Fibroblast of pulmonary artery (primary cell): ENCODE data around the gene HOXD12.

ENCODE experiments used
- DNase-seq: peaks from one replicate; pipeline ENCODE4 v3.0.0-alpha.2; 2010; ENCODE audit warnings: low read depth
- H3K4me3 ChIP-seq: replicated peaks from 2 replicates; pipeline ENCODE4 v1.5.1; 2011; ENCODE audit warnings: low read depth, mild to moderate bottlenecking, control low read depth, low read length, moderate library complexity
- TF ChIP-seq, protein P1 (sequence below): IDR thresholded peaks from 2 replicates; pipeline ENCODE4 v1.5.1; 2011; ENCODE audit warnings: mild to moderate bottlenecking, control low read depth, low read length, inconsistent platforms; ENCODE audit errors: missing control alignments

HOXD12 gene

DNA sequence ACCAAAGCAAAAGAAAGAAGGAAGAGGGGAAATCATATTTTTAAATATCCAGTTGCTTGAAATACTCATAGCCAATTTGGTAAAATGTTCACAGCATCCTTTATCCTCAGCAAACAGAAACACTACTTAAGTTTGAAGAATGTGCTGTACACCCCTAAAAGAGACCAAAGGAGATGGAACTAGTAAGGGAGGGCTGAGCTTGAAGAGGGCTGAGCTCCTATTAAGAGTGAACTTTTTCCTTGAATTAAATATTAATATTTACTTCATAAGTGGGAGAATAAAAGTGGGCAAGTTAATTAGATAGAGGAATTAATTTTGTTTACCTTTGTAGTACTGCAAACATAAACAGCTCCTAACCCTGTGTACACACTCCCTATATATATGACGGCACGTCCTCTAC, 22.8 kb upstream of the HOXD12 start:
- H3K4me3 ChIP-seq: no peak overlapping the region
- no peak for DNase-seq
- TF ChIP-seq, protein P1, sequence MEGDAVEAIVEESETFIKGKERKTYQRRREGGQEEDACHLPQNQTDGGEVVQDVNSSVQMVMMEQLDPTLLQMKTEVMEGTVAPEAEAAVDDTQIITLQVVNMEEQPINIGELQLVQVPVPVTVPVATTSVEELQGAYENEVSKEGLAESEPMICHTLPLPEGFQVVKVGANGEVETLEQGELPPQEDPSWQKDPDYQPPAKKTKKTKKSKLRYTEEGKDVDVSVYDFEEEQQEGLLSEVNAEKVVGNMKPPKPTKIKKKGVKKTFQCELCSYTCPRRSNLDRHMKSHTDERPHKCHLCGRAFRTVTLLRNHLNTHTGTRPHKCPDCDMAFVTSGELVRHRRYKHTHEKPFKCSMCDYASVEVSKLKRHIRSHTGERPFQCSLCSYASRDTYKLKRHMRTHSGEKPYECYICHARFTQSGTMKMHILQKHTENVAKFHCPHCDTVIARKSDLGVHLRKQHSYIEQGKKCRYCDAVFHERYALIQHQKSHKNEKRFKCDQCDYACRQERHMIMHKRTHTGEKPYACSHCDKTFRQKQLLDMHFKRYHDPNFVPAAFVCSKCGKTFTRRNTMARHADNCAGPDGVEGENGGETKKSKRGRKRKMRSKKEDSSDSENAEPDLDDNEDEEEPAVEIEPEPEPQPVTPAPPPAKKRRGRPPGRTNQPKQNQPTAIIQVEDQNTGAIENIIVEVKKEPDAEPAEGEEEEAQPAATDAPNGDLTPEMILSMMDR: no peak

DNA sequence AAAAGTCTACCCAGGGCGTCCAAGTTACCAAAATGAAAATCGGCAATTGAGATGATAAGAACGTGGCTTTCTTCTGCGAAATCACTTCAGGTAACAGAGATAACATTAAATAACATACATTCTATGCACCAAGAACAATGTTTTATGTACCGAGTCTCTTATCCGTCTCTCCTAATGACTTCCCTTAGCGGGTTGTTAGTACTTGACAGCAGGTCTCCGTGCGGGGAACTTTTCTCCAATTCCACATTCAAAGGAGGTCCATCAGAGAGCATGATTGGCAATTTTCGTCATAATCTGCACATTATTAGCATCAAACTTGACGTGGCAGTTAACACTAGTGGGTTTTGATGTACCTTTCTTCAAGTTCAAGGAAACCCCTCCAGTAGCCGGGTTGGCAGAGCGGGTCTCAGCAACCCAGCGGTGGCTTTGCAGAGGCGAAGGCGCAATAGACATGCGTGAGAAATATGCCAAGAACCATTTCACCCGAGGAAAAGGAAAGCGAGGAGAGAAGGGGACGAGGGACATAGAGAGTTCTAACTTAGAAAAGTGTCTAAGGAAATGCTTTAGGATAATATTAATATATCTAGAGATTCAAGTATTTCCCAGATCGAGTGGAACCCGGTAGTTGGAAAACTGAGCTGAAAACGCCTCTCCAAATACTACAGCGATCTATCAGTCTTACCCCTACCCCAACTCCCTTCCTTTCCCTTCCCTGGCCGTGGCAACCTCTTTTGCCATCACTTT, 20.9 kb upstream of the HOXD12 start:
- TF ChIP-seq, protein P1: no peak
- H3K4me3 ChIP-seq: no peak overlapping the region
- DNase-seq: no peak

DNA sequence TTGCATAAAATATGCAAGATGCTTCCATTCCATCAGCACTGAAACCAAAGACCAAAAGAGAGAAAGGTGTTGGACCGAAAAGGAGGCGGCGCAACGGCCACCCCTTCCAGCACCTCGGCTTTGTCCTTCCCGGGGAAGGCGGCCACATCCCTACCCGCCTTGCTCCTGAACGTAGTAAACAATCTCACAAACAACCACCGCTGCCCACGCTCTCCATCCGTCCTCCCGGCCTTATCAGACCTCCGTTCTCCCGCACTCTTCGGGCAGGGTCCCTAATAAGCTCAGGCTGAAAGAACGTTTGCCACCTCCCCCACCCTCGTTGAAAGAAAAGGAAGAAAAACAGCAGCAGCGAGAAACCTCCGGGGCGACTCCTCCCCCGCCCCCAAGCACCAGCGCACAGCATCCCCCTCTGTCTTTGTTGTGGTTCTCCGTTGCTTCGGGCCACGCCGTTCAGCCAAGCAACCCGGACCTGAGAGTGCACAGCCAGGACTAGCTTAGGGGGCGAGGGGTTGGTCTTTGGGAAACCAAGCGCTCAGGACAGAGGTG, 20.2 kb upstream of the HOXD12 start:
- TF ChIP-seq, protein P1: no peak
- H3K4me3 ChIP-seq: no peak overlapping the region
- DNase-seq: no peak

DNA sequence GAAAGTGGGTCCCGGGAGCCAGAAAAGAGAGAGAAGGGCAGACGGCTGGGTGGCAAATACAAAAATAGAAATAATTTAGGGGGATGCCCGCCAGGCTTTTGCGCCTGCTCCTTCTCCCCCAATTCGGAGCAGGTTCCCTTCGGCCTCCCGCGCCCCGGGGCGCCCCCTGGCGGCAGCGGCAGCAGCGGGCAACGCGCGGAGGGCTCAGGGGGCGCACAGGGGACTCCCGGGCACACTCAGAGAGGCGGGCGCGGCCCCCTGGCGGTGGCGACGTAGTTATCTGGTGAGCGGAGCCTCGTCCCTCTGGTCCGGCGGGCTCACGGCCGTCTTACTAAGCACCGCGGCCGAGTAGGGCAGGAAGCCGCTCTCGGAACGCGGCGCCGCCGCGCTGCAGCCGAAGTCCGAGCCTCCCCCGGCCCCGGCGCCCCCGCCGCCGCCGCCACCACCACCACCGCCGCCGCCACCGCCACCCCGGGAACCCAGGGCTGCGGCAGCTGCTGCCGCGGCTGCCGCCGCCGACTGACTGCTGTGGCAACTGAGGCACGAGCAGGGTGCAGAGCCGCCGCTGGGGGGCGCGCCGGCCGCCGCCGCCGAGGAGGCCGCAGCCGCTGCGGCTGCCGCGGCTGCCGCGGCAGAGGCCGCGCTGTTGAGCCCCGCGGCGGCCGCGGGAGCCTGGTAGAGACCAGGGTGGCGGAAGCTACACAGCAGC, 19.6 kb upstream of the HOXD12 start:
- peak; percentile 28 for DNase-seq
- TF ChIP-seq, protein P1: peak; percentile 27
- no peak overlapping the region for H3K4me3 ChIP-seq

DNA sequence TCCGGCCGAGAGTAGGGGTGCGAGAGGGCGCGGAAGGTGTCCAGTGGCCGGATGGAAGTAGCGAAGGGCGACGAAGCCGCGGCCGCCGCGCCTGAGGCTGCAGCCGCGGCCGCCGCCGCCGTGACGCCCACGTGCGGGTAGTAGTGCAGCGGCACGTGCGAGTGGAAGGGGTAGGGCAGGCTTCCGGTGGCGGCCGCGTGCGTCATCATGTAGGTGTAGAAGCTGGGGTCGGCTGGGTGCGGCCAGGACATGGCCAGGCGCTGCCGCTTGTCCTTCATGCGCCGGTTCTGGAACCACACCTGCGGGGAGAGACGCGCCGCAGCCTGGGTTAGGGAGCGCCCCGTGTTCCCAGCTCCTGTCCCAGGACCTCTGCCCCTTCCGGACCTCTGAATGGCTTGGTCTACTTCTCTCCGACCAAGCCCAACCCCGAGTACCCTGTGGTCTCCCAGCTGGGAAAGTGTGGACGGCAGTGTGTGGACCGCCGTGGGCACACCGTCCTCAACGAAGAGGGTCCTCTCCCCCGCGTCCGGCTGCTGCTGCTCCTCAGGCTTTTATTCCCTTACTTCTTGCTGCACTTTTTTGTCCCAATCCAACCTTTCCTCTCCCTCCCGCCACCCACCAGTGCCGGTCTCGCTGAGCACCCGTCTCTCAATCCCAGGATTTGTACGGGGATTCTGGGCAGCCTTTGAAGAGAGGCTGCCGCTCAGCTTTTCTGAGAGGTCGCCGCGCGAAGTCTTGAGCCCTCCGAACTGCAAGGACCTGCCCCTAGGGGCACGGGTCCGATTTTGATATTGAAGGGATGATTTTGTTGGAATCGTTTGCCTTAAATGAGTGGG, 18.8 kb upstream of the HOXD12 start:
- TF ChIP-seq, protein P1: no peak
- DNase-seq: no peak
- H3K4me3 ChIP-seq: no peak overlapping the region

DNA sequence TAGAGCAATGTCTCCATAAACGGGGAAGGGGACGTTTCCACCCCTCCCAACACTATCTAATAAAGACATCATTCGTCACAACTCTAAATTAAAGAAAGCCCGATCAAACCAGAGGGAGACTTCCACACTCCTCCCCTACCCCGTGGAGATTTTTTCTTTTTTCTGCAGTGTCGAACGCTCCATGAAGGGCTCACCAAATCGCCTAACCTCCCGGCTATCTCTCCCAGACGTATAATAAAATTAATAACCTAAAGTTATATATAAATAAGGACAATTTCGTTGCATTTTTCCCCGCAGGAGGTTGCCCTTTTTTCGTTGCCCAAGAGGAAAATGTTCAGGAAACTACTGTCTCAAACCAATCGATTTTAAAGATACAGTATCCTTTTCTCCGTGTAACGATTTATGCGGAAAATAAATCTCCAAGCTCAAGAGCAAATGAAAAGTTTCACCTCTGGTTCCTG, 18.2 kb upstream of the HOXD12 start:
- DNase-seq: no peak
- TF ChIP-seq, protein P1: no peak
- no peak overlapping the region for H3K4me3 ChIP-seq
